HG03342 (cell line): ENCODE data around the gene MED15.
"Not testable (repeated sequence)": the region's sequence is repeated elsewhere in the genome, so short reads cannot be mapped to it uniquely, and the experiment has no call there.

ENCODE experiments used
- ATAC-seq: cut with Tn5 transposase; IDR thresholded peaks from one replicate; pipeline ENCODE4 v1.9.1; 2021; ENCODE audit warnings: mild to moderate bottlenecking, moderate library complexity; ENCODE audit not compliant: unreplicated experiment

MED15 gene

GRCh38 chr22:20619045-20619892, 111.9 kb downstream of the MED15 start:
- no peak for ATAC-seq

- not testable (repeated sequence) for ATAC-seq
Observed at GRCh38 chr22:20619893-20620194, 112.4 kb downstream of the MED15 start.

DNA sequence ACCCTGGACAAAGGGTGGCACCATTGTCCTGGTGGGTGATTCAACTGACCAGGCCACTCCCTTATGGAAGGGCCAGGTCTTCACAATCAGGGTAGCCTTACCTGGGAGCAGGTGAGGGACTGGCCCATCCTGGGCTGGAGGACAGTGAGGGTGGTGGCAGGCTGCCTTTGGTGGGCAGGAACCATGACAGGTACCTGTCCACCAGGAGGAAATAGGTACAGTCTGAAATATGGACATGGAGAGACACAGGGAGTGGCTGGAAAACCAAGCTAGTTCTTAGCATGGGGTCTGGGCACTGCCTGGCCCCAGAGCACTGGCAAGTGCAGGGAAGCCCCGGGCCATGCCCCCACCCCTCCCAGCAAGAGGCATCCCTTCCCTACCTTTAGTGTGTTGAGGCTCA, 113.8 kb downstream of the MED15 start:
- no peak for ATAC-seq

- ATAC-seq: no peak
Observed at GRCh38 chr22:20622650-20623339, 115.4 kb downstream of the MED15 start.

GRCh38 chr22:20624161-20624616, 116.8 kb downstream of the MED15 start:
- peak; percentile 69 for ATAC-seq

DNA sequence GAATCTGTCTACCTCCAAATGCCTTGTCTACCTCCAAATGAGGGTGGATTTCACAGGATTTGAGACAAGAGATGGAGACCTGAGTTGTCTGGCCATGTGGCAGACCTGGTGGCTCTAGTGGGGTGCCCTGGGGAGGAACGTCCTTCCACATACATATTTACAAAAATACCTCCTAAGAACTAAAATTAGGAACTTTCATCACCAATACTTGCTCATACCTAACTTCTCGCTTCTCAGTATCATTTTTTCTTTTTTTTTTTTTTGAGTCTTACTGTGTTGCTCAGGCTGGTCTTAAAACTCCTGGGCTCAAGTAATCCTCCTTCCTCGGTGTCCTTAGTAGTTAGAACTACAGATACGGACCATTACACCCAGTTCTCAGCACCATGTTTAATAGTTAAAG, 117.9 kb downstream of the MED15 start:
- ATAC-seq: no peak

DNA sequence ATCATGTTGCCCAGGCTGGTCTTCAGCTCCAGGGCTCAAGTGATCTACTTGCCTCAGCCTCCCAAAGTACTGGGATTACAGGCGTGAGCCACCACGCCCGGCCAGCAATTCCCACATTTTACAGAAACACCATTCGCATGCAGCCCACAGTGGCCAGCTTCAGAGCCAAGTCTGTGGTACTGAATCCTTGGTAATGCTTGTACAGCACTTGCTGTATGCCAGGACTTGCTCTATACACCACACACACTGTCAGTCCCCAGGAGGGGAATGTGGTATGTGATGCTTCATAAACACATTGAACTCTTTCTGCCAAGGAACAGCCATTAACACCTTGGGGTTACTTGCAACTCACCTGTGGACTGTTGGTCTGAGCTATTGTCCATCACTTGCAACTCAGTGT, 119.4 kb downstream of the MED15 start:
- ATAC-seq: no peak

- no peak for ATAC-seq
Observed at GRCh38 chr22:20627432-20627831, 120.0 kb downstream of the MED15 start.

DNA sequence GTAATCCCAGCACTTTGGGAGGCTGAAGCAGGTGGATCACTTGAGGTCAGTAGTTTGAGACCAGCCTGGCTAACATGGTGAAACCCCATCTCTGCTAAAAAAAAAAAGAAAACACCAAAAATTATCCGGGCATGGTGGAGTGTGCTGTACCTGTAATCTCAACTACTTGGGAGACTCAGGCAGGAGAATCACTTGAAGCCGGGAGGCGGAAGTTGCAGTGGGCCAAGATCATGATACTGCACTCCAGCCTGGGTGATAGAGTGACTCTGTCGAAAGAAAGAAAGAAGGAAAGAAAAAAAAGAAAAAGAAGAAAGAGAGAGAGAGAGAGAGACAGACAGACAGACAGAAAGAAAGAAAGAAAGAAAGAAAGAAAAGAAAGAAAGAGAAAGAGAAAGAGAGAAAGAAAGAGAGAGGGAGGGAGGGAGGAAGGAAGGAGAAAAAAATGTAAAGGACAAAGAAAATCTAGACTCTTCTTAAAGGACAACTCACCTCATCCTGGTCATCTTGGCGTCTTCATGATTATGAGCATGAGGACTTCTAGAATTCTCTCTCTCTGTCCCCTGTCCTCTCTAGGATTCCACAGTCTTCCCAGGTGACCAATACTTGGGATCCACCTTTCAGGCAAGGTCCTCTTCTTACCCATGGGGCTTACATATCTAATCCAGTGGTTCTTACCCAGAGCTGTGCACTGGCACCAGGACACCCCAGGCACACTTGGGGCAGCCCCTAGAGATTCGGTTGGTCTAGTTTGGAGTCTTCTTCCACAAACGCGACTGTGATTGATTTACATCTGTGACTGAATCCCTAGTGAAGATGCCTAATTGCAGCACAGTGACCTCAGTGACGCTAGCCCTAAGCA, 120.9 kb downstream of the MED15 start:
- ATAC-seq: no peak

GRCh38 chr22:20629401-20629800, 122.0 kb downstream of the MED15 start:
- ATAC-seq: no peak

DNA sequence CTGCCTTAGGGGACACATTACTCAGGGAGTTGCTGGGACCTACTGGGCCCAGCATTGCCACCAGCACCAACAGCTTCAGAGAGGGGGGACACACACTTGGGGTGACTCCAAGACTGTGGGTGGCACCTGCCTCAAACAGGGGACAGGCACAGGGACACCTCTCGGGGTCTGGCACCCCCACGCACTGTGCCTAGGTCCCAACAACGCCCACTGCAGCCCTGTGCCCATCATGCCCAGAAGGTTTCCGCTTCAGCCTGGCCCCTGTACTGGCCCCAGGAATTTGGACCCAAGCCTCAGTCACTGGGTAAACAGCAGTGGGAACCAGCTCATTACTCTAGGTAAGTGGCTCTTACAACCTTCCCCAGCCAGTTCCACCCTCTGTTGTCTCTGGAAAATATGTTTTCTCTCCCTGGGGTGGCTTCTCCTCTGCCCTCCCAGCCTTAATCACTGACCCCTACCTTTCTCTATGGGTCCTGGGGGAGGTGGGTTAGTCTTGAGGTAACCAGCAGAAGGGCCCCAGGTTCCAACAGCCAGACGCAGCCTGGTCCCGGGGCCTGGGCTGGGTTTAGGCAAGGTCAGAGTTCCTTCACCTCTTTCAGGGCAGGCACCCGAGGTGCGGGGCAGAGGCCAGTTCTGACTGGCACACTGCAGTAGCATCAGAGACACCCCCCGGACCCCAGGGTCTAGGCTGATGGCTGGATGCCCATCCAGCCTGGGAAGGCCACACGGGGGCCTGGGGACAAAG, 123.6 kb downstream of the MED15 start:
- no peak for ATAC-seq

DNA sequence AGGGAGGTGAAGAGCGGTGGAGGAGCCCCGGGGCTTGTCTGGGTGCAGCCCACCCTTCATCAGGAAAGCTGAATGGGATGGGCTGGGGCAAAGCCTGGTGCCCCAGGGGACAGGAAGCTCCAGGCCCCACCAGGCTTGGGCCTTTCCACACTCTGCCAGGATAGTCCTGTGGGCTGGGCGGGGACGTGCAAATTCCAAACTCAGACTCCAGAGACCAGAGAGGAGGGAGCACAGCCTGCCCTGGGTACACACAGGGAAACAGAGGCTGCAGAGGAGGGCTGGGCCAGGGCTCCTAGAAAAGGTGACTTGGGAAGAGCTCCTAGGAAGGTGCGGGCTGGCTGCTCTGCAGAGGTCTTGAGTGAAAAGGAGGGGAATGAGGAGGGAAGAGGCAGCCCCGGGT, 124.7 kb downstream of the MED15 start:
- ATAC-seq: no peak

DNA sequence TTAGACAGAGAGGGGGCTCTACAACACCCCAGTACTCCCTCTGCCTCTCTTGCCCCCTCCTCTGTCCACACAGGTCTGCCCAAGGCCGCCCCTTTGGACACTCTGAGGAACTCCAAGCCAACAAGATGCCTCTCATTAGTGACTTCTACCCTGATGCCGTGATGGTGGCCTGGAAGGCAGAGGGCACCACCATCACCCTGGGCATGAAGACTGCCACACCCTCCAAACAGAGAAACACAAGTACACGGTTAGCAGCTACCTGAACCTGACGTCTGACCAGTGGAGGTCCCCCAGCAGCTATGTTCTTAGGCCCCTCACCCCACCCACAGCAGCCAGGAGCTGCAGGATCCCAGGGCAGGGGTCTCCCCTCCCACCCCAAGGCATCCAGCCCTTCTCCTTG, 125.1 kb downstream of the MED15 start:
- ATAC-seq: no peak

DNA sequence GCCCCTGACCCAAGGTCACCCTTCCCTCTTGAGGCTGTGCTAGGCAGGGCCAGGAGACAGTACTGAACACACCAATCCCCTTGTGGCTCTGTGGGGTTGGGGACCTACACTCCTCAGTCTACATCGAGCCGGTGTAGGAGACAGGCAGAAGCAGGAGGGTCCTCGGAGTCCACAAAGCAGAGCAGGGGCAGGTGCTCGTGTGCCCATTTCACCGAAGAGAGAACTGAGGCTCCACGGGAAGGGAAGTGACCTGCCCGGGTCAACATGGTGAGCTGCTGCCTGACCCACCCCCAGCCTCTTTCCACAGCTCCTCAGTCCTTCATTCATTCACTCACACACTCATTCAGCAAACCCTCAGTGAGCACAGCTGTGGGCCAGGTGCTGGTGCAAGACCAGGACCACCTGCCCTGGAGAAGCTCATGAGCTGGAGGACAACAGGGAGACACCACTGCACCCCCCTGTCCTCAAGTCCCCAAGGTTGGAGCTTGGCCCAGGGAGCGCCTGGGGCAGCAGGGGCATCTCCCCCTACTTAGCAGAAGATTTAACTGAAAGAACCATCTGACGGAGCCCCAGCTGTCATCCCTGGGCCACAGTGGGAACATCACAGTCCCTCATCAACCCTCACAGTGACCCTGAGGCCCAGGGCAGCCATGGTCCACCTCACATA, 127.3 kb downstream of the MED15 start:
- no peak for ATAC-seq

- no peak for ATAC-seq
Observed at GRCh38 chr22:20635227-20635591, 127.8 kb downstream of the MED15 start.

GRCh38 chr22:20636075-20636812, 128.8 kb downstream of the MED15 start:
- no peak for ATAC-seq

DNA sequence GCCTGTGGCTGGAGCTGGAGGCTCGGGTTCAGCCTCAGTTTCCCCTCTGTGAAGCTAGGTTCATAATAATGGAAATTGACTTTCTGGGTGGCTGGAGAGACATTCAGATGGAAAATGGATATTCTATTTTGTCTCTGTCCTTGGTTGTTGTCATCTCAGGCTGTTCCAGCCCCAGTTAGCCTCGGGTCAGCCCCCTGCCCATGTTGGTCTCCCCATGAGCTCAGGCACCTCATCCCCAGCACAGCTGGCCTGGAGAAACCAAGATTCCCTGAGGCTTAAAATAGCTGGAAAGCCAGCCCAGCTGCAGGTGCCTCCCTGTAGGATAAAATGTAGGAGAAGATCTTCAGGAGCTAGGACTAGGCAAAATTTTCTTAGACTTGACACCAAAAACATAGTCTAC, 129.5 kb downstream of the MED15 start:
- ATAC-seq: no peak
